HEK293T (cell line): ENCODE measurements around the gene DAPK1.
A peak's percentile ranks its signal among the peaks of the same experiment; 100 is the strongest.

Experiments used
- CTCF ChIA-PET: fragments of 350-600 bp; formaldehyde crosslinking; extraction: SDS; loops from one replicate; lab custom pipeline; 2021; ENCODE audit warnings: antibody characterized with exemption, inconsistent platforms; lab: Yijun Ruan, JAX
- POLR2A ChIA-PET: fragments of 350-600 bp; formaldehyde crosslinking; extraction: SDS; loops from one replicate; lab custom pipeline; 2020; ENCODE audit warnings: antibody characterized with exemption, inconsistent platforms; lab: Yijun Ruan, JAX
- DNase-seq: peaks from one replicate; pipeline ENCODE4 v3.0.0; 2012; ENCODE audit warnings: mixed read lengths; ENCODE audit errors: extremely low spot score
- ARNT ChIP-seq: fragments of 450-650 bp; IDR thresholded peaks from 2 replicates; pipeline ENCODE4 v1.6.1; 2017; ENCODE audit warnings: mild to moderate bottlenecking
- BHLHE40 ChIP-seq: fragments of 450-650 bp; IDR thresholded peaks from 2 replicates; pipeline ENCODE4 v1.6.1; 2016; ENCODE audit warnings: mild to moderate bottlenecking, moderate library complexity, borderline replicate concordance
- CTBP1 ChIP-seq: fragments of 450-650 bp; IDR thresholded peaks from 2 replicates; pipeline ENCODE4 v1.6.1; 2016; ENCODE audit warnings: borderline replicate concordance
- ELF4 ChIP-seq: fragments of 450-650 bp; IDR thresholded peaks from 2 replicates; pipeline ENCODE4 v1.6.1; 2017; ENCODE audit warnings: antibody characterized with exemption
- FOXA1 ChIP-seq: fragments of 450-650 bp; IDR thresholded peaks from 2 replicates; pipeline ENCODE4 v1.6.1; 2016; ENCODE audit warnings: mild to moderate bottlenecking
- FOXK2 ChIP-seq: fragments of 450-650 bp; IDR thresholded peaks from 2 replicates; pipeline ENCODE4 v1.6.1; 2016; ENCODE audit warnings: mild to moderate bottlenecking
- FOXM1 ChIP-seq: fragments of 450-650 bp; IDR thresholded peaks from 2 replicates; pipeline ENCODE4 v1.6.1; 2017; ENCODE audit warnings: mild to moderate bottlenecking, borderline replicate concordance
- HDGF ChIP-seq: fragments of 450-650 bp; IDR thresholded peaks from 2 replicates; pipeline ENCODE4 v1.6.1; 2017; ENCODE audit warnings: antibody characterized with exemption, borderline replicate concordance
- L3MBTL2 ChIP-seq: fragments of 450-650 bp; conservative IDR thresholded peaks from 2 replicates; pipeline ENCODE4 v1.6.1; 2016; ENCODE audit warnings: mild to moderate bottlenecking
- LEF1 ChIP-seq: fragments of 450-650 bp; IDR thresholded peaks from 2 replicates; pipeline ENCODE4 v1.6.1; 2017; ENCODE audit warnings: mild to moderate bottlenecking, borderline replicate concordance
- NFRKB ChIP-seq: fragments of 450-650 bp; IDR thresholded peaks from 2 replicates; pipeline ENCODE4 v1.6.1; 2016; ENCODE audit warnings: mild to moderate bottlenecking, moderate library complexity
- SP1 ChIP-seq: fragments of 450-650 bp; IDR thresholded peaks from 2 replicates; pipeline ENCODE4 v1.6.1; 2017
- SUZ12 ChIP-seq: fragments of 450-650 bp; IDR thresholded peaks from 2 replicates; pipeline ENCODE4 v1.6.1; 2016; ENCODE audit warnings: mild to moderate bottlenecking
- TARDBP ChIP-seq: fragments of 450-650 bp; IDR thresholded peaks from 2 replicates; pipeline ENCODE4 v1.6.1; 2016
- ZNF384 ChIP-seq: fragments of 450-650 bp; IDR thresholded peaks from 2 replicates; pipeline ENCODE4 v1.6.1; 2016
- TF ChIP-seq, protein P1 (sequence below): fragments of 450-650 bp; IDR thresholded peaks from 2 replicates; pipeline ENCODE4 v1.6.1; 2016

The DAPK1 gene

DNA sequence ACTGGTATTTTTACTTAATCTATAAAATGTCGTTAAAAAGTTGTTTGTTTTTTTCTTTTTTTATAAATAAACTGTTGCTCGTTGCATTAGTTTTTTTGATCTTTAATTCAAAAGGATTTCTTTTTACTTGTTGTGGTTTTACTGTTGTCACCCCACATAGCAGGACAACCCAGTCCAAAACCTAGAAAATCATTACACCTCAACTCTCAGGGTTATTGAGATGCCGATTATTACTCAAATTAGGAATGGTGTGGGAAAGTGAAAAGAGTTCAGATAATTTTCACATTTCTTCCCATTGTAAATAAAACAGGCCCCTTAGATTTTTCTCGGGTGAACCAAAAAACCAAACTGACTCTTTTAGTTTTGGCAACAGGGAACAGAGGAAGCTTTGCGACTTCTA, 210.9 kb downstream of the DAPK1 start:
- ChIA-PET POLR2A (no interaction called here), CTCF (no interaction called here)
- no peak for TF ChIP-seq ZNF384
- no peak for TF ChIP-seq ARNT
- TF ChIP-seq NFRKB: no peak
- no peak for TF ChIP-seq SP1
- DNase-seq: no peak

DNA sequence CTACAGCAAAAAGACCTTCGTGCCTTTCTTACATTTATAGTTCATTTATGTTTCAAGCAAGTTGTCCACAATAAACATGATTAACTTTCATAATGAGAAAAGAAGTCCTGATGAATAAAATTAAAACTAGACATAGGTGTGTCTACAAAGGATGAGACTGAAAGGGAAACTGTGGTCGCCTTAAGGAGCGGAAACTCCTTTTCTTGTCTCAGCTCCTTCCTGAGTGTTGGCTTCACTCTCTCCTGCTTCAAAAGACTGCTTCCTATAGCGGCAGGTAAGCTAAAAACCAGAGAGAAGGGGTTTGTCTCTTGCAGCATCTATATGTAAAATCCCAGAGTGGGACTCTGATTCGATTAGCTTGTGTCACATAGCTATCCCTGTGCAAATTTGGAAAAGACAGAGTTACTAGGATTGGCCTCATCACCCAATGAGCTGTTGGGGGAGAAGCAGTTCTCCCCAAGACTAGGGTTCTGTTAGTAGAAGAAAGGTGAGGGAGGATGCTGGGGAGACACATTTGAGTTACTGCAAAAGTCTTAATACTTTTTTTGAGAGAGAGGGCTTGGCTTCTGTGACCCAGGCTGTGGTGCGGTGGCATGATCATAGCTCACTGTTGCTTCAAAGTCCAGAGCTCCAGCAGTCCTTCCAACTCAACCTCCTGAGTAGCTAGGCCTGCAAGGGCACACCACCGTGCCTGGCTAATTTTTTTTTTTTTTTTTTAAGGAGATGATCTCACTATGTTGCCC, 211.5 kb downstream of the DAPK1 start:
- CTCF ChIA-PET: no interaction called here
- POLR2A ChIA-PET: interaction anchor here (1.1 kb wide), 1 partner anchor 17 kb away, joined by 5 read pairs; the partner anchor contains the start of gene CTSL
- DNase-seq: no peak
- TF ChIP-seq HDGF (no peak), TARDBP (no peak), LEF1 (no peak), ARNT (no peak), CTBP1 (no peak), ZNF384 (no peak), FOXM1 (no peak), FOXK2 (no peak), NFRKB (no peak), ELF4 (no peak), SUZ12 (no peak)
- TF ChIP-seq, protein P1, sequence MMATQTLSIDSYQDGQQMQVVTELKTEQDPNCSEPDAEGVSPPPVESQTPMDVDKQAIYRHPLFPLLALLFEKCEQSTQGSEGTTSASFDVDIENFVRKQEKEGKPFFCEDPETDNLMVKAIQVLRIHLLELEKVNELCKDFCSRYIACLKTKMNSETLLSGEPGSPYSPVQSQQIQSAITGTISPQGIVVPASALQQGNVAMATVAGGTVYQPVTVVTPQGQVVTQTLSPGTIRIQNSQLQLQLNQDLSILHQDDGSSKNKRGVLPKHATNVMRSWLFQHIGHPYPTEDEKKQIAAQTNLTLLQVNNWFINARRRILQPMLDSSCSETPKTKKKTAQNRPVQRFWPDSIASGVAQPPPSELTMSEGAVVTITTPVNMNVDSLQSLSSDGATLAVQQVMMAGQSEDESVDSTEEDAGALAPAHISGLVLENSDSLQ: no peak

DNA sequence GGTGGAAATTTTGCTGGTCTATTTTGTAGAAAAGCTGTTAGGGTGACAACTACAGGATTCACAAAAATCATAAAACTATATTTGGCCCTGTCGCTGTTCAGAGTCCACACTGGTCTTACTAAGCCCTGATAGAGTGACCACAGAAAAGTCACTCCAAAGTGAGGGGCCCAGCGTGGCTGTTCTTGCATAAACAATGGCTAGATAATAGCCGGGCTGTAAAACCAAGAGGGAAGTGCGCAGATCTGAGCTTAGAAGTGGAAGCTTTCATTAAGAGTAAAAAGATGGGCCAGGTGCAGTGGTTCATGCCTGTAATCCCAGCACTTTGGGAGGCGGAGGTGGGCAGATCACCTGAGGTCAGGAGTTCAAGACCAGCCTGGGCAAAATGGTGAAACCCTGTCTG, 212.8 kb downstream of the DAPK1 start:
- DNase-seq: no peak
- ChIA-PET CTCF (no interaction called here), POLR2A (interaction anchor here (1.1 kb wide), 1 partner anchor 16 kb away, joined by 5 read pairs; the partner anchor contains the start of gene CTSL)
- TF ChIP-seq NFRKB (no peak), L3MBTL2 (no peak), SP1 (no peak), ELF4 (no peak), BHLHE40 (no peak), CTBP1 (no peak), ZNF384 (no peak)

DNA sequence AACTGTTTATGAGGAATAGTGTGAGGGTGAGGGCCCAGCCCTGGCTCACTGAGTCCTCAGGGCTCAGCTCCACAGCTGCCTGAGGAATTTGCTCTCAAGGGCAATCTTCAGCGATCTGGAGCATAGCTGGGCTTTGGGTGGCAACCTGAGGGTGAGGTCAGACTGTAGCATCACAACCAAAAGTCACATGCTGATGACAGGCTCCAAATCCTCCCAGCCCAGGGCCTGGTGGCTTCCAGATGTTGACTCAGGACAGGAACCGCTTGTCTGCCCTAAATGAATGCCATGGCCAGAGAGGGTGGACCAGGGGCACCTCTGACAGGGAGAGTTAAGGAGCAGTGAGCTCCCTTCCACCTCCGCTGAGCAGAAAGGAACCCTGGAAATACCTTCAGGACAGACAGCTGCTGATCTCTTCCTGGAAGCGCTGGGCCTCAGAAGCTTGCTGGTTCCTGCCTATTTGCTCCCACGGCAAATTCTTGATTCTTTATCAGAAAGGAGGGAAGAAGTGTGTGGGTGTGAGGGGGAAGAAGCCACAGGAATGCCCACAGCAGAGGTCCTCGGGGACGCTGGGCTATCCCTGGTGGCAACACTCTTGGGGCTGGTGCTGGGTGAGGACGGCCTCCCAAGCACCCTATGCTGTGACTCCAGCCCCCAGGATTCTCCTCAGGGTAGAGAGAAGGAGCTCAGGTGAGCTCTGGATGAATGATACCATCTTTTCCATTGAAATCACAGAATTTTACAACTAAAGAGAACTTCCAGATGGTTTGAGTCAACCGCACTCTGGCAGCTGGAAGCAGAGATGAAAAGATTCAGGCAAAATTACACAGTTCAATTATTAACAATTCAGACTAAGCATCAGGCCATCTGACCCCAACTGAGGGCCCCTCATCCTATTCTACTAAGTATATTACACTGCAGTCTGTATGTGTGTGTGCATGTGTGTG, 214.5 kb downstream of the DAPK1 start:
- no peak for DNase-seq
- ChIA-PET POLR2A (interaction anchor here (0.7 kb wide), 2 partner anchors 14 to 859 kb away, joined by 3 read pairs; partner anchors contain the start of gene CTSL), CTCF (no interaction called here)
- TF ChIP-seq, protein P1: no peak
- TF ChIP-seq SUZ12: no peak
- TF ChIP-seq LEF1: no peak
- TF ChIP-seq FOXA1: no peak
- no peak for TF ChIP-seq BHLHE40
- no peak for TF ChIP-seq FOXK2
- no peak for TF ChIP-seq ZNF384
- TF ChIP-seq TARDBP: no peak
- no peak for TF ChIP-seq HDGF
- no peak for TF ChIP-seq L3MBTL2
- no peak for TF ChIP-seq ARNT
- TF ChIP-seq ELF4: no peak
- no peak for TF ChIP-seq NFRKB
- no peak for TF ChIP-seq SP1
- no peak for TF ChIP-seq CTBP1
- no peak for TF ChIP-seq FOXM1

DNA sequence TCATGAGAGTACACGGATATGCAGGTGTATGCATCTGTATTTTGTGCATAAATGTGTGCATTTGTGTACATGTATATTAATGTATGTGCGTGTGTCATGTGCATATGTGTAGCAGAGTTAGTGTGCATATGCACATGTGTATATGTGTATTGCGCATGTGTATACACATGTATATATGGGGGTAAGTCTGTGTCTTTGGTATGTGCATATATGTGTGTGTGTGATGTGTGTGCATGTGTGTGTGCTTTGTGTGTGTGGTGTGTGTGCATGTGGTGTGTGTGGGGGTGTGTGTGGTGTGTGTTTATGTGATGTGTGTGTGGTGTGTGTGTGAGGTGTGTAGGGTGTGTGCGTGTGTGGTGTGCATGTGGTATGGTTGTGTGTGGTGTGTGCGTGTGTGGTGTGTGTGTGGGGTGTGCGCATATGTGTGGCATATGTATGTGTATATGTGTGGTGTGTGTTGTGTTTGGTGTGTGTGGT, 215.2 kb downstream of the DAPK1 start:
- POLR2A ChIA-PET: interaction anchor here (0.7 kb wide), 2 partner anchors 13 to 860 kb away, joined by 3 read pairs; partner anchors contain the start of gene CTSL

DNA sequence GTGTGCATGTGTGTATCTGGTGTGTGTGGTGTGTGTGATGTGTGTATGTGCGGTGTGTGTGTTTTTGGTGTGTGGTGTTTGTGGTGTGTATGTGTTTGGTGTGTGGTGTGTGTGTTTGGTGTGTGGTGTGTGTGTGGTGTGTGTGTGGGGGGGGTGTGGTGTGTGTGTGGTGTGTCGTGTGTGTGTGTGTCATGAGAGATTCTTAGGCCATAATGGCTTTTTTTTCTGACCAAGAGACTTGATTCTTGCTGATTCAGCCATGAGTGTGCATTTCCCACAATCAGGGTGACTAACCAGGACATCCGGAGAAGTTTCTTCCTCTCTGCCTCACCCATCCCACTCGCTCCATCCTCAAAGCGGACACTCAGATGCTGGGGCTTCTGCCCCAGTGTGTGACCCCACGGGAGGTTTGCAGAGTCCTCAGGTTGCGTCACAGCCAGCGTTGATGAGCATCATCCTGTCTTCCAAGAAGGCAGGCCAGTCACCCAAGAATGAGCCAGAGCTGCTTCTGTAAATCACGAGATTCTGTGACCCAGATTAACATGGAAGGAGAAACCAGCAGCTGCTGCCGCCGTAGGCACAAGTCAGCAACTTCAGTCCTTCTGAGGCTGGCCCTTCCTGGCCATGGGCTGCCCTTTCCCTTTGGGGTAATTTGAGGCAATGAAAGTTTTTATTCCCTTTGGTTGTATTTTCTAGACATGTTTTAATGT, 215.8 kb downstream of the DAPK1 start:
- CTCF ChIA-PET: no interaction called here
- POLR2A ChIA-PET: no interaction called here
- peak; percentile 19 for DNase-seq
- TF ChIP-seq ARNT (no peak), NFRKB (no peak), SUZ12 (no peak), LEF1 (no peak), CTBP1 (no peak), FOXK2 (no peak), L3MBTL2 (no peak), HDGF (no peak)
- TF ChIP-seq, protein P1: no peak

More for the DNA sequence above, 215.2 kb downstream of the DAPK1 start:
- CTCF ChIA-PET: no interaction called here
- DNase-seq: no peak
- TF ChIP-seq SUZ12 (no peak), FOXM1 (no peak), ZNF384 (no peak), BHLHE40 (no peak), LEF1 (no peak), FOXK2 (no peak), FOXA1 (no peak), CTBP1 (no peak), NFRKB (no peak), SP1 (no peak)
